GM23338 (cell line): ENCODE measurements around the gene SLC24A4. TPM values are rescaled to one million over a fixed set of nuclear protein-coding genes. Genes with fewer than 3 reads are reported as not detected.

Experiments used
- ATAC-seq: fragments of 200-7000 bp; cut with Tn5 transposase; 3 replicates; pipeline ENCODE4 v1.9.1; 2020
- DNase-seq: peaks from one replicate; pipeline ENCODE4 v3.0.0-alpha.2; 2015; ENCODE audit warnings: low spot score
- H2AFZ ChIP-seq: fragments of 200-600 bp; sonication (generic); 2 replicates; pipeline ENCODE4 v1.8.0; 2016; ENCODE audit warnings: antibody characterized with exemption, mild to moderate bottlenecking, moderate library complexity
- H3F3A ChIP-seq: fragments of 200-600 bp; sonication (generic); replicated peaks from 2 replicates; pipeline ENCODE4 v1.8.0; 2017; ENCODE audit warnings: antibody characterized with exemption, mixed run types, low read depth
- H3K27ac ChIP-seq: fragments of 200-600 bp; sonication (generic); 2 replicates; pipeline ENCODE4 v1.6.1; 2016; ENCODE audit warnings: low read depth
- H3K27me3 ChIP-seq: fragments of 200-600 bp; sonication (generic); 2 replicates; pipeline ENCODE4 v1.8.0; 2016; ENCODE audit warnings: mild to moderate bottlenecking, mixed run types, moderate library complexity; ENCODE audit not compliant: insufficient read depth
- H3K36me3 ChIP-seq: fragments of 200-600 bp; sonication (generic); 2 replicates; pipeline ENCODE4 v1.8.0; 2016; ENCODE audit warnings: mild to moderate bottlenecking; ENCODE audit not compliant: insufficient read depth
- H3K4me1 ChIP-seq: fragments of 200-600 bp; sonication (generic); 2 replicates; pipeline ENCODE4 v1.8.0; 2016; ENCODE audit warnings: mild to moderate bottlenecking, moderate library complexity; ENCODE audit not compliant: insufficient read depth
- H3K4me2 ChIP-seq: fragments of 200-600 bp; sonication (generic); 2 replicates; pipeline ENCODE4 v1.7.1; 2017; ENCODE audit warnings: mixed run types
- H3K4me3 ChIP-seq: fragments of 200-600 bp; sonication (generic); 2 replicates; pipeline ENCODE4 v1.6.1; 2016; ENCODE audit warnings: mixed run types
- H3K79me2 ChIP-seq: fragments of 200-600 bp; sonication (generic); replicated peaks from 2 replicates; pipeline ENCODE4 v1.8.0; 2017; ENCODE audit warnings: mild to moderate bottlenecking; ENCODE audit not compliant: insufficient read depth
- H3K9me2 ChIP-seq: fragments of 200-600 bp; sonication (generic); 2 replicates; pipeline ENCODE4 v1.8.0; 2017; ENCODE audit not compliant: insufficient read depth
- H4K20me1 ChIP-seq: fragments of 200-600 bp; sonication (generic); replicated peaks from 2 replicates; pipeline ENCODE4 v1.8.0; 2017; ENCODE audit warnings: mild to moderate bottlenecking; ENCODE audit not compliant: insufficient read depth
- H3K27ac Mint-ChIP-seq: 2 replicates; pipeline ENCODE4 v1.8.0; 2020; ENCODE audit warnings: inconsistent platforms, mild to moderate bottlenecking, moderate library complexity, mixed read lengths
- H3K27me3 Mint-ChIP-seq: 3 replicates; pipeline ENCODE4 v1.8.0; 2022; ENCODE audit warnings: low read depth, mild to moderate bottlenecking, moderate library complexity, mixed read lengths, inconsistent platforms; ENCODE audit not compliant: insufficient read depth, poor library complexity
- H3K36me3 Mint-ChIP-seq: 3 replicates; pipeline ENCODE4 v1.8.0; 2021; ENCODE audit warnings: low read depth, mild to moderate bottlenecking, inconsistent platforms, moderate library complexity, mixed read lengths
- H3K4me1 Mint-ChIP-seq: 3 replicates; pipeline ENCODE4 v1.8.0; 2020; ENCODE audit warnings: mild to moderate bottlenecking, inconsistent platforms, mixed read lengths
- H3K4me3 Mint-ChIP-seq: 3 replicates; pipeline ENCODE4 v1.8.0; 2021; ENCODE audit warnings: moderate library complexity, mild to moderate bottlenecking, inconsistent platforms, mixed read lengths
- H3K9me3 Mint-ChIP-seq: 3 replicates; pipeline ENCODE4 v1.8.0; 2020; ENCODE audit warnings: moderate library complexity, mild to moderate bottlenecking, inconsistent platforms, mixed read lengths
- CREB1 ChIP-seq: fragments of 250-450 bp; sonication (Bioruptor Pico); IDR thresholded peaks from 2 replicates; pipeline ENCODE4 v1.5.0; 2020; ENCODE audit warnings: low read depth, mild to moderate bottlenecking, moderate library complexity
- CTCF ChIP-seq, 2 experiments: fragments of 200-600 bp in 1 of 2; sonication (generic) in 1 of 2; conservative IDR thresholded peaks; 2 replicates each; pipeline versions ENCODE4 v1.5.1 to v1.6.1; 2016 to 2017; ENCODE audit warnings: antibody characterized with exemption in 2 of 2, low read depth in 2 of 2, mild to moderate bottlenecking in 2 of 2, moderate library complexity in 1 of 2
- EZH2 ChIP-seq: fragments of 200-600 bp; sonication (generic); IDR thresholded peaks from one replicate; pipeline ENCODE4 v1.8.0; 2017; ENCODE audit warnings: antibody characterized with exemption, mild to moderate bottlenecking, low read depth; ENCODE audit not compliant: unreplicated experiment
- JUNB ChIP-seq: IDR thresholded peaks from one replicate; pipeline ENCODE4 v1.6.1; 2016; ENCODE audit warnings: antibody characterized with exemption; ENCODE audit not compliant: unreplicated experiment
- POLR2AphosphoS5 ChIP-seq: IDR thresholded peaks from 2 replicates; pipeline ENCODE4 v1.6.1; 2016; ENCODE audit warnings: antibody characterized with exemption, low read depth
- STAT1 ChIP-seq: IDR thresholded peaks from one replicate; pipeline ENCODE4 v1.6.1; 2016; ENCODE audit warnings: antibody characterized with exemption; ENCODE audit not compliant: unreplicated experiment
- ZNF114 ChIP-seq: fragments of 250-450 bp; sonication (Bioruptor Pico); IDR thresholded peaks from 2 replicates; pipeline ENCODE4 v1.5.0; 2020; ENCODE audit warnings: mild to moderate bottlenecking, moderate library complexity
- ZNF331 ChIP-seq: fragments of 250-450 bp; sonication (Bioruptor Pico); IDR thresholded peaks from 2 replicates; pipeline ENCODE4 v1.5.0; 2020; ENCODE audit warnings: low read depth, mild to moderate bottlenecking, moderate library complexity
- ZNF462 ChIP-seq: fragments of 250-450 bp; sonication (Bioruptor Pico); IDR thresholded peaks from 2 replicates; pipeline ENCODE4 v1.5.0; 2020; ENCODE audit warnings: mild to moderate bottlenecking, moderate library complexity
- polyA plus RNA-seq: library from polyadenylated mRNA; unstranded; fragments of >200 nt; fragmentation: Nextera tagmentation; extraction: Ambion mirVana; gene quantifications from 2 replicates; pipeline ENCODE4 v1.2.1, GENCODE V29; 2016
- total RNA-seq: library from RNA; depleted of rRNA; stranded (reverse); fragments of >200 nt; shearing (Covaris generic); gene quantifications from 2 replicates; pipeline ENCODE4 v1.2.3, GENCODE V29; 2014

Gene SLC24A4
- total and polyA plus RNA-seq, 2 experiments from 2014 or later = 0.06 to 0.38 TPM

GRCh38 chr14:92385561-92385960, 62.6 kb downstream of the SLC24A4 start:
- DNase-seq = no peak
- H3K9me3 Mint-ChIP-seq = no peaks in the 10 kb centered on the region; the same call in 2 of the 3 replicates
- H3K27me3 ChIP-seq = no peaks in the 10 kb centered on the region
- H4K20me1 ChIP-seq = no peaks in the 10 kb centered on the region
- H3K79me2 ChIP-seq = no peaks in the 10 kb centered on the region
- peaks cover 9% of the 10 kb centered on the region for H3K27me3 Mint-ChIP-seq
- H3K4me1 Mint-ChIP-seq = peaks cover 46% of the 10 kb centered on the region
- no peaks in the 10 kb centered on the region for H3F3A ChIP-seq
- TF ChIP-seq JUNB = no peak
- no peak for TF ChIP-seq ZNF462 (CRISPR knock-in tag)
- TF ChIP-seq POLR2AphosphoS5 = no peak
- TF ChIP-seq EZH2 = no peak
- TF ChIP-seq CTCF (conservative IDR thresholded peaks at IDR 0.05; ENCODE audit: low read depth in 2 of 2) = no peak
- TF ChIP-seq CREB1 = no peak
- no peak for TF ChIP-seq STAT1
- TF ChIP-seq ZNF114 (CRISPR knock-in tag) = no peak
- no peak for TF ChIP-seq ZNF331 (CRISPR knock-in tag)
- no peaks in the 10 kb centered on the region for H3K36me3 Mint-ChIP-seq
- no peaks in the 10 kb centered on the region for H3K36me3 ChIP-seq
- no peak overlapping the region for H3K27ac ChIP-seq
- H3K4me3 Mint-ChIP-seq = no peak overlapping the region
- peaks cover 6% of the 10 kb centered on the region; the same call in 1 of the 2 replicates for H3K4me1 ChIP-seq
- no peak overlapping the region; the same call in 1 of the 2 replicates for H3K27ac Mint-ChIP-seq
- no peak overlapping the region for H3K4me2 ChIP-seq
- no peaks in the 10 kb centered on the region for H3K9me2 ChIP-seq
- no peak overlapping the region for H3K4me3 ChIP-seq
- no peak for ATAC-seq
- H2AFZ ChIP-seq = peak overlapping the region; percentile 52; the same call in 1 of the 2 replicates
